Measurements from ENCODE around the gene CSTF1.

Gene CSTF1

GRCh38 chr20:56423211-56423610 is 30.8 kb downstream of the CSTF1 start:
- TF ChIP-seq, protein P1, sequence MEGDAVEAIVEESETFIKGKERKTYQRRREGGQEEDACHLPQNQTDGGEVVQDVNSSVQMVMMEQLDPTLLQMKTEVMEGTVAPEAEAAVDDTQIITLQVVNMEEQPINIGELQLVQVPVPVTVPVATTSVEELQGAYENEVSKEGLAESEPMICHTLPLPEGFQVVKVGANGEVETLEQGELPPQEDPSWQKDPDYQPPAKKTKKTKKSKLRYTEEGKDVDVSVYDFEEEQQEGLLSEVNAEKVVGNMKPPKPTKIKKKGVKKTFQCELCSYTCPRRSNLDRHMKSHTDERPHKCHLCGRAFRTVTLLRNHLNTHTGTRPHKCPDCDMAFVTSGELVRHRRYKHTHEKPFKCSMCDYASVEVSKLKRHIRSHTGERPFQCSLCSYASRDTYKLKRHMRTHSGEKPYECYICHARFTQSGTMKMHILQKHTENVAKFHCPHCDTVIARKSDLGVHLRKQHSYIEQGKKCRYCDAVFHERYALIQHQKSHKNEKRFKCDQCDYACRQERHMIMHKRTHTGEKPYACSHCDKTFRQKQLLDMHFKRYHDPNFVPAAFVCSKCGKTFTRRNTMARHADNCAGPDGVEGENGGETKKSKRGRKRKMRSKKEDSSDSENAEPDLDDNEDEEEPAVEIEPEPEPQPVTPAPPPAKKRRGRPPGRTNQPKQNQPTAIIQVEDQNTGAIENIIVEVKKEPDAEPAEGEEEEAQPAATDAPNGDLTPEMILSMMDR (IDR thresholded peaks at IDR 0.05; ENCODE audit: borderline replicate concordance, control extremely low read depth, extremely low read depth, insufficient read depth, missing control alignments) = no peak
- no peak for DNase-seq (ENCODE audit: low spot score)
- in situ Hi-C loops (cut with MboI; ENCODE audit: low sequenced_read_pairs, unreplicated experiment) = no loop called here

DNA sequence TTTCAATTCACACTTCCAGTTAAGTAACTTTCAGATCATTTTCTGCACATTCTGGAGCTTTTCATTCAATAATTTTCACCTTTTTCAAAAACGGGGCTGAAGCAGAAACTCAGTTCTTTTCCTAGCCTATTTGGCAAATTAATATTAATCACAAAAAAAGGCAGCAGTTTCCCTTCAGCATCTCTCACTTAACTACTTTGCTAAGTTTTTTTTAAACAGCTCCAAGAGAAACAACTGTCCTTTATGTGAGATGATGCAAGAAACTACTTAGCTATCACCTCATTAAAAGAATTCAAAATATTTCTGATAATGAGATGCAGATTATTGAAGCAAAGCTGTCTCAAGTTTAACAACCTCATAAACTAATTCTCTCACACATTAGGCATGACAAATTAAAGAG is 31.4 kb downstream of the CSTF1 start:
- TF ChIP-seq, protein P1 (IDR thresholded peaks at IDR 0.05; ENCODE audit: borderline replicate concordance, control extremely low read depth, extremely low read depth, insufficient read depth, missing control alignments) = no peak
- in situ Hi-C loops (cut with MboI; ENCODE audit: low sequenced_read_pairs, unreplicated experiment) = no loop called here

DNA sequence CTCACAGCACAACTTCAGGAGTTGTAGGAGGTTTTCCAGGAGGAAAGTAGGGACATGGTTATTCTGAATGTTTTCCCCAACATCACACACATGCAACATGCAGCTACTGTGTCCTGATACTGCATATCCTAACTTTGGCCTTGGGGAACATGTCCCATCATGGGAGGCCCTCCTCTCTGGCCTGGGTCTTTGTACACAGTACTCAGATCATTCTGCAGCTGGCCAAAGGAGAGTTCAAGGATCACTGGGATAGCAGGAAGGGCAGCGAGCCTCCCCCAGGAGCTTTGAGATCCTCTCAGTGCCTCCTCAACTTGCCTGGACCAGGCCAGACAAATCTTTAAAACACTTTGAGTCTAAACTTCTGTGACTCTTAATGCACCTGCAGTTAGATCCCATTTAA is 32.5 kb downstream of the CSTF1 start:
- TF ChIP-seq, protein P1 (IDR thresholded peaks at IDR 0.05; ENCODE audit: borderline replicate concordance, control extremely low read depth, extremely low read depth, insufficient read depth, missing control alignments) = no peak
- in situ Hi-C loops (cut with MboI; ENCODE audit: low sequenced_read_pairs, unreplicated experiment) = no loop called here
- no peak for DNase-seq (ENCODE audit: low spot score)

More for the DNA sequence above, 31.4 kb downstream of the CSTF1 start:
- DNase-seq (ENCODE audit: low spot score) = no peak

DNA sequence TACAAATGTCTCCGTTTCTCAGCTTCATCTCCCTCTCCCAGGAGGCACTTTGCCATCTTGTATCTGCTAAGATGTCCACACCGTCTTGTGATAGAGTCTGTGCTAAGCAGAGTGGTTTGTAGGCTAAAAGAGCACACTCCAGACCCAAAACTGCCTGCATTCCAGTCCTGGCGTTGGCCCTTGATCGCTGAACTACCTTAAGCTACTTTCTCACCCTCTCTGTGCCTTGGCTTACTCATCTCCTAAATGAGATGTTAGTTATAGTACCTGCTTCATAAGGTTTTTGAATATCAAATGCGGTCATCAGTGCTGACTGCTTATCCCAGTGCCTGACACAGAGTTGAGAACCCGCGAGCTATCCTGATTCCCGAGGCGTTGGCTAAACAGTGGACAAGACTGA is 33.6 kb downstream of the CSTF1 start:
- in situ Hi-C loops (cut with MboI; ENCODE audit: low sequenced_read_pairs, unreplicated experiment) = no loop called here

GRCh38 chr20:56426926-56427325 is 34.5 kb downstream of the CSTF1 start:
- TF ChIP-seq, protein P1 (IDR thresholded peaks at IDR 0.05; ENCODE audit: borderline replicate concordance, control extremely low read depth, extremely low read depth, insufficient read depth, missing control alignments) = no peak
- in situ Hi-C loops (cut with MboI; ENCODE audit: low sequenced_read_pairs, unreplicated experiment) = no loop called here
- no peak for DNase-seq (ENCODE audit: low spot score)

More for the DNA sequence above, 33.6 kb downstream of the CSTF1 start:
- DNase-seq (ENCODE audit: low spot score) = no peak
- TF ChIP-seq, protein P1 (IDR thresholded peaks at IDR 0.05; ENCODE audit: borderline replicate concordance, control extremely low read depth, extremely low read depth, insufficient read depth, missing control alignments) = no peak

- no peak for DNase-seq (ENCODE audit: low spot score)
- TF ChIP-seq, protein P1 (IDR thresholded peaks at IDR 0.05; ENCODE audit: borderline replicate concordance, control extremely low read depth, extremely low read depth, insufficient read depth, missing control alignments) = no peak
- in situ Hi-C loops (cut with MboI; ENCODE audit: low sequenced_read_pairs, unreplicated experiment) = no loop called here
These were observed 35.4 kb downstream of the CSTF1 start for GRCh38 chr20:56427797-56428196.

- in situ Hi-C loops (cut with MboI; ENCODE audit: low sequenced_read_pairs, unreplicated experiment) = no loop called here
- DNase-seq (ENCODE audit: low spot score) = no peak
- TF ChIP-seq, protein P1 (IDR thresholded peaks at IDR 0.05; ENCODE audit: borderline replicate concordance, control extremely low read depth, extremely low read depth, insufficient read depth, missing control alignments) = no peak
These were observed 36.0 kb downstream of the CSTF1 start for GRCh38 chr20:56428410-56428809.

Data from GM13976 (cell line).